PC-9 (cell line): ENCODE data around the gene JAK1.

Source experiments
- EZH2 ChIP-seq: fragments of 200-600 bp; sonication (generic); IDR thresholded peaks from 2 replicates; pipeline ENCODE4 v1.8.0; 2017; ENCODE audit warnings: antibody characterized with exemption, low read depth
- TF ChIP-seq, protein P1 (sequence below): fragments of 200-600 bp; sonication (generic); conservative IDR thresholded peaks from 2 replicates; pipeline ENCODE4 v1.6.1; 2017; ENCODE audit warnings: mixed run types, antibody characterized with exemption, mild to moderate bottlenecking, moderate library complexity

DNA sequence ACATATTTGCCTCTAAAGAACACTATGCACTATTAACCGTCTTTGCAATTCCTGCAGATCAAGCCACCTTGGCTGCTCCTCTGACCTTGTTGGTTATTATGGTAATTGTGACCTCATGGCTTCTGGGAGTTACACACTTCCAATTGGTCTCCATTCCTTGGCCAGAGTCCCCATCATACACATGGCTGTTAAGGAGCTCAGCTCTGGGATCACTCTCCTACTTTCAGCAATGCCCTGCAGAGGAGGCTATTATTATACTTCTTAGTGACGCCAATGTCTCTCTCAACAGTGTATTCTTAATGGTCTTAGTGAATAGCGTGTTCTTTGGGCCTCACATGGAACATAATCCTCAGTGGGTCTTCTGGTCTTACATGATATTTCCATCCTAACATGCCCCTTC is 10.0 kb upstream of the JAK1 start:
- TF ChIP-seq, protein P1, sequence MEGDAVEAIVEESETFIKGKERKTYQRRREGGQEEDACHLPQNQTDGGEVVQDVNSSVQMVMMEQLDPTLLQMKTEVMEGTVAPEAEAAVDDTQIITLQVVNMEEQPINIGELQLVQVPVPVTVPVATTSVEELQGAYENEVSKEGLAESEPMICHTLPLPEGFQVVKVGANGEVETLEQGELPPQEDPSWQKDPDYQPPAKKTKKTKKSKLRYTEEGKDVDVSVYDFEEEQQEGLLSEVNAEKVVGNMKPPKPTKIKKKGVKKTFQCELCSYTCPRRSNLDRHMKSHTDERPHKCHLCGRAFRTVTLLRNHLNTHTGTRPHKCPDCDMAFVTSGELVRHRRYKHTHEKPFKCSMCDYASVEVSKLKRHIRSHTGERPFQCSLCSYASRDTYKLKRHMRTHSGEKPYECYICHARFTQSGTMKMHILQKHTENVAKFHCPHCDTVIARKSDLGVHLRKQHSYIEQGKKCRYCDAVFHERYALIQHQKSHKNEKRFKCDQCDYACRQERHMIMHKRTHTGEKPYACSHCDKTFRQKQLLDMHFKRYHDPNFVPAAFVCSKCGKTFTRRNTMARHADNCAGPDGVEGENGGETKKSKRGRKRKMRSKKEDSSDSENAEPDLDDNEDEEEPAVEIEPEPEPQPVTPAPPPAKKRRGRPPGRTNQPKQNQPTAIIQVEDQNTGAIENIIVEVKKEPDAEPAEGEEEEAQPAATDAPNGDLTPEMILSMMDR, result no peak
- TF ChIP-seq EZH2, result no peak
